HFF-Myc (cell line): ENCODE measurements around the gene LCT.

Experiments
- DNase-seq: peaks from one replicate; pipeline ENCODE4 v3.0.0-alpha.2; 2011; ENCODE audit warnings: low read depth; ENCODE audit errors: extremely low read depth
- H3K4me3 ChIP-seq: replicated peaks from 2 replicates; pipeline ENCODE4 v1.5.1; 2011; ENCODE audit warnings: low read depth, mild to moderate bottlenecking, control low read depth, low read length
- TF ChIP-seq, protein P1 (sequence below): IDR thresholded peaks from 2 replicates; pipeline ENCODE4 v1.5.1; 2012; ENCODE audit warnings: mild to moderate bottlenecking, low read depth, low read length, control low read depth; ENCODE audit errors: missing control alignments

The LCT gene

DNA sequence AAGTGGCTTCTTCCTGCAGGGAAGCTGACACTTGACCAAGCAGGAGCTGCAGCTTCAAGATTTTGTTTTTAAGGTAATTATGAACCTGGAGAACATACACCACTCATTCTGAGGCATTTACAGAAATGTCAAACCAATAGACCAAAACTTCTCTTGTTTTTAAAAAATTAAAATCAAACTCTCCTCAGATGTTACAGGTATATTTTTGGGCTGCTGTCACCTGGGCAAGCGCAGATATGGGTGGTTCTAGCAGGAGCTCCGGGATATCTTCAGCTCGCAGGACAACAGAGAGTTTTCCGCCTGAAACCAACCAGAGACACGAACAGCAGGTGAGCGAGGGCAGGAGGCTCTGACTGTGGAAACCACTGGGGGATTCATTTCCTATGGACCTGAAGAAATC is 4.1 kb downstream of the LCT start:
- no peak for DNase-seq
- TF ChIP-seq, protein P1, sequence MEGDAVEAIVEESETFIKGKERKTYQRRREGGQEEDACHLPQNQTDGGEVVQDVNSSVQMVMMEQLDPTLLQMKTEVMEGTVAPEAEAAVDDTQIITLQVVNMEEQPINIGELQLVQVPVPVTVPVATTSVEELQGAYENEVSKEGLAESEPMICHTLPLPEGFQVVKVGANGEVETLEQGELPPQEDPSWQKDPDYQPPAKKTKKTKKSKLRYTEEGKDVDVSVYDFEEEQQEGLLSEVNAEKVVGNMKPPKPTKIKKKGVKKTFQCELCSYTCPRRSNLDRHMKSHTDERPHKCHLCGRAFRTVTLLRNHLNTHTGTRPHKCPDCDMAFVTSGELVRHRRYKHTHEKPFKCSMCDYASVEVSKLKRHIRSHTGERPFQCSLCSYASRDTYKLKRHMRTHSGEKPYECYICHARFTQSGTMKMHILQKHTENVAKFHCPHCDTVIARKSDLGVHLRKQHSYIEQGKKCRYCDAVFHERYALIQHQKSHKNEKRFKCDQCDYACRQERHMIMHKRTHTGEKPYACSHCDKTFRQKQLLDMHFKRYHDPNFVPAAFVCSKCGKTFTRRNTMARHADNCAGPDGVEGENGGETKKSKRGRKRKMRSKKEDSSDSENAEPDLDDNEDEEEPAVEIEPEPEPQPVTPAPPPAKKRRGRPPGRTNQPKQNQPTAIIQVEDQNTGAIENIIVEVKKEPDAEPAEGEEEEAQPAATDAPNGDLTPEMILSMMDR: no peak
- no peak overlapping the region for H3K4me3 ChIP-seq

DNA sequence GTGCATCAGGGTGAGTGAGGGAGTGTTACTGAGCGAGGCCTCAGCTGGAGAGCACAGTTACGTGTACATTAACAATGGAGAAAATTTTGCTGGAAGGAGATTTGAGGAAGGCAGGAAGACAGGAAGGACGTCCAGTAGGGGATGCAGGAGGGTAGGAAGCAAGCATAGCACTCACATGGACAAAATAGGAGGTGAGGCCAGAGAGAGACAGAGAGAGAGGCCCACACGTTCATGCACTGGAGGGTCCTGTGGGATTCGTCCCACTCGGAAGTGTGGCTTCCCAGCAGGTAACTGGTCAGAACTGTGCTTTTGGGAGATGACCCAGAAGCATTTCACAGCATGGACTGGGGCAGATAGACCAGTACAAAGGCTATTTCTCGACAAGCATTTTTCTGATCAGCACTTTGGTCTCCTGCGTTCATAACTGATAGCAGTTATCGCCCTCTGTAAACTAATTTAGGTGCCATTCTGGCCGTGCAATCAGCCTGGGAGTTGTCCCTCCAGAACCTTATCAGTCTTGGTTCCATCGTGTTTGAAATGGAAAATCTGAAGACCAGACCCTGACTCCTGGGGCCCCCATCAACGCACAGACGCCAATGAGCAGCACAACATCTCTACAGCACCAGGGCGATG is 5.7 kb downstream of the LCT start:
- H3K4me3 ChIP-seq: no peak overlapping the region
- TF ChIP-seq, protein P1: no peak
- no peak for DNase-seq

DNA sequence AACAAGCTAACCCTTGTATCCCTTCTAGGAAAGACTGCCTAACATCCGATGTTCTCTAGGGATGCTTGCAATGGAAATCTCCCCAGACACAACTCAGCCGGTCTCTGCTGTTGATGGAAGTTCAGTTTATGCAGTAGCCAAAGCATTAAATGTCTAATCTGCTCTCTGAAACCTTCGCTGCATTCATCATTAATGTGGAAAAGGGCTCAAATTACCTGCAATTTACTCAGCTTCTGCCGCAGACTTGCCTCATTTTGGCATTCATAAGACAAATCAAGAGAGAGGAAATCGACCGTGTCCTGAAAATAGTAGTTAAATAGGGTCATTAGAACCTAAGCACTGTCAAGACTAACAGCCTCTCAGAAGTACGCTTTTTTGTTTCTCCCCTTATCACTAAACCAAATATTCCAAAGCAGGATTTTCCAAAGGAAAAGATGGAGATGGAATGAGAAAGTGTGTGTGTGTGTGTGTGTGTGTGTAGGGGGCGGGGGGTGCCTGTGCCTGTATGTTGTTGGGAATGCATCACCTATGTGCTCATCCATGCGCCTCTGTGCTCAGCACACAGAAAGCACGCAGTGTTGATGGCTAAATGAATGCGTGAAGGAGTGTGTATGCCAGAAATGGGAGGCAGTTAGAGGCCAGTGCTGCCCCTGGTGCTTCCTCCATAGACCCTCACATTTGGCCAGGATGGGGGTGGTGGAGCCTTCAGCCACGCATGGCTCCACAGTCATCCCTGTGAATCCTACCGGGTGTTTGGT is 7.4 kb downstream of the LCT start:
- no peak overlapping the region for H3K4me3 ChIP-seq
- no peak for DNase-seq
- TF ChIP-seq, protein P1: no peak

GRCh38 chr2:135826544-135826943 is 10.4 kb downstream of the LCT start:
- no peak for DNase-seq
- TF ChIP-seq, protein P1: no peak
- H3K4me3 ChIP-seq: no peak overlapping the region

DNA sequence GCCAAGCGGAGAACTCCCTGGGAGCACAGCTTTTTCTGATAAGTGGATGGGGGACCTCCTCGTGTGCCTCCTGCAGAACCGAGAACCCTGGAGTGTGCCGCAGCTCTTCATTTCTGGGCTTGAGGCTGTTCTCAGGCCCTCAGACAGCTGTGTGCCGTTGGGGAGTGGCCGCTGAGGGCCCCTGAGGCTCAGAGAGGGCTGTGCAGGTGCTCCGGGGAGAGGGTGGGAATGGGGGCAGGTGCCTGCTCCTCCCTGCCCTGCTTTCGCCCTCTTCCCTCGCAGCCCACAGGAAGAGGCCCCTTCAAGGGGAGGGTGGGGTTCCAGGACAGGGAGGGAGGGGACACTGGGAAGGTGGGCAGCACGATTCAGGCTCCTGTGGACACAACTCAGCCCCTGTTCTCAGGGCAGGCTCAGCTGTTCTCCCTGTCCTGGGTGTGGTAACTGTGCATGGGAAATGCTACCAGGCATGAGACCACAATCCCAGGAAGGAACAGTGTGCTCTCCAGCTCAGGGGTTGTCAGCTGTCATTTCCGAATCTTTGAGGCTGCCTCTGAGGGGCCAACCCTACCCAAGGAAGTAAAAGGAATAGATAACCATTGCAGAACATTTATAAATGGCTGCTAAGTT is 11.3 kb downstream of the LCT start:
- DNase-seq: no peak
- TF ChIP-seq, protein P1: no peak
- no peak overlapping the region for H3K4me3 ChIP-seq

DNA sequence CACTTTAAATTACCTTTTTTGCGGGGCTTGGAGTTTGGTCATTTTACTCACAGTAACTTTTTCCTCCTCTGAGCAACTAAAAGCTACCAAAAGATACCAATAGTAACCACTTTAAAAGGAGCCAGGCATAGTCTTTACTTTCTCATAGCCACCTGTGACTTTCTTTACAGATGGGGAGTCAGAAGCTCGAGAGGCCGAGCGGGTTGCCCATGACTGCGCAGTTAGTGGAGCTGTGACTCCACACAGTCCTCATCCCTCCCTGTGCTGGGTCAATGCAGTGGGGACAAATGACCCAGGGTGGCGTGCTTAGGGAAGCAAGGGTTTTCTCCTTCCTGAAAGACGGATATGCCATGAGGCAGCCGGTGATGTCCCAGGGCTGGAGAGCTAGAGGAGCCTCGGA is 11.9 kb downstream of the LCT start:
- H3K4me3 ChIP-seq: no peak overlapping the region
- TF ChIP-seq, protein P1: no peak
- DNase-seq: no peak
